ENCODE results near the gene PHF2. TPM values are rescaled to one million over a fixed set of nuclear protein-coding genes. Genes with fewer than 3 reads are reported as not detected.

The PHF2 gene
- total RNA-seq, 3 donors from 2014 or later = 24.8 to 26.9 (median 25.9) TPM

DNA sequence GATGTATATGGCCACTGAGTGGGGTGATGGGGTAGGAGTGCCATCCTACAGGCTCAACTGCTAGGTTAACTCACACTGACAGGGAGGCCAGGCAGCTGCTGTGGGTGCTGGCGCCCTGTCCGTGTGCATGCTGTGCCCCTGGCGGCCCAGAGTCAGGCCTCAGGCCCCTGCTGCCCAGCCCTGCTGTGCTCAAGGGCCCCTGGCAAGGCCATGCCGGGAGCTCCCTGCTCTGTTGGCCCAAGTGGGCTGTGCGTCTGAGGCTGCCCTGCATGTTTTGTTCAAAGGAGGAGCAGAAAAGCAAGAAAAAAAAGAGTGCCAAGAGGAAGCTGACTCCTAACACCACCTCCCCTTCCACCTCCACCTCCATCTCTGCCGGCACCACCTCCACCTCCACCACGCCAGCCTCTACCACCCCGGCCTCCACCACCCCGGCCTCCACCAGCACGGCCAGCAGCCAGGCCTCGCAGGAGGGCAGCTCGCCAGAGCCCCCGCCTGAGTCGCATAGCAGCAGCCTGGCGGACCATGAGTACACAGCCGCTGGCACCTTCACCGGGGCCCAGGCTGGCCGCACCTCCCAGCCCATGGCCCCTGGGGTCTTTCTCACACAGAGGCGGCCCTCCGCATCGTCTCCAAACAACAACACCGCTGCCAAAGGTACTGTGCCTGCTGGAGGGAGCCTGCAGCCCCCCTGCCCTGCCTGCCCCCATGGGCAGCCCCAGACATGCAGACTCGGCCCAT, 100.1 kb downstream of the PHF2 start:
- H3K9me3 ChIP-seq = no peaks in the 10 kb centered on the region
- peaks cover 13% of the 10 kb centered on the region for H3K36me3 ChIP-seq
- no peak for TF ChIP-seq POLR2A (IDR thresholded peaks at IDR 0.05)
- TF ChIP-seq, protein P1, sequence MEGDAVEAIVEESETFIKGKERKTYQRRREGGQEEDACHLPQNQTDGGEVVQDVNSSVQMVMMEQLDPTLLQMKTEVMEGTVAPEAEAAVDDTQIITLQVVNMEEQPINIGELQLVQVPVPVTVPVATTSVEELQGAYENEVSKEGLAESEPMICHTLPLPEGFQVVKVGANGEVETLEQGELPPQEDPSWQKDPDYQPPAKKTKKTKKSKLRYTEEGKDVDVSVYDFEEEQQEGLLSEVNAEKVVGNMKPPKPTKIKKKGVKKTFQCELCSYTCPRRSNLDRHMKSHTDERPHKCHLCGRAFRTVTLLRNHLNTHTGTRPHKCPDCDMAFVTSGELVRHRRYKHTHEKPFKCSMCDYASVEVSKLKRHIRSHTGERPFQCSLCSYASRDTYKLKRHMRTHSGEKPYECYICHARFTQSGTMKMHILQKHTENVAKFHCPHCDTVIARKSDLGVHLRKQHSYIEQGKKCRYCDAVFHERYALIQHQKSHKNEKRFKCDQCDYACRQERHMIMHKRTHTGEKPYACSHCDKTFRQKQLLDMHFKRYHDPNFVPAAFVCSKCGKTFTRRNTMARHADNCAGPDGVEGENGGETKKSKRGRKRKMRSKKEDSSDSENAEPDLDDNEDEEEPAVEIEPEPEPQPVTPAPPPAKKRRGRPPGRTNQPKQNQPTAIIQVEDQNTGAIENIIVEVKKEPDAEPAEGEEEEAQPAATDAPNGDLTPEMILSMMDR (IDR thresholded peaks at IDR 0.05) = no peak
- no peak for TF ChIP-seq POLR2AphosphoS5 (IDR thresholded peaks at IDR 0.05)
- no peaks in the 10 kb centered on the region for H3K27me3 ChIP-seq
- intact Hi-C loops (cut with DNase I; ENCODE audit: low total_unique reads) = no loop called here
- H3K27ac ChIP-seq = no peak overlapping the region
- H3K4me3 ChIP-seq = no peak overlapping the region
- H3K4me1 ChIP-seq = no peaks in the 10 kb centered on the region
- DNase-seq (ENCODE audit: low spot score in 2 of 2) = peak; percentile 15 to 46

DNA sequence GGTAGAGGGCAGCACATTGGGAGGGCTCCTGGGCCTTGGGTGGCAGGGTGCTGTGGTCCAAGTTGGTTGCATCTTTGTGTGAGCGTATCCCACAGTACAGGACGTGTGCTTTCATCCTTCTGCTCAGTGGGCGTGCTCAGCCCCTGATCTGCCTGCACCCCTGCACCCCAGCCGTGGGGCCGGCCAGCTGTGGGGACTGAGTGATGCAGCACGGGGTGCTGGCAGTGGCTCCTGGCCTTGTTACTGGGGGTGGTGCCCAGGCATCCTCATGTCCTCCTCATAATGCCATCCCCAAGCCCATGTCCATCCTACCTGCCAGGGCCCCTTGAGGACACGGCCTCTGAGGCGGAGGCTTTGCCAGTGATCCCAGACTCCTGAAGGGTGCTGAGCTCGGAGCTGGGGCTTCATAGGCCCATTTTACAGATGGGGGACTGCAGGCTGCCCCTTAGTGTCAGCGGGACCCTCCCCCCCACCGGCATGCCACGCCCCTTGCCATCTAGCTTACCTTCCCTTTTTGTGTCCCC, 100.7 kb downstream of the PHF2 start:
- Histone ChIP-seq H3K4me1 (no peaks in the 10 kb centered on the region), H3K9me3 (no peaks in the 10 kb centered on the region), H3K36me3 (peaks cover 13% of the 10 kb centered on the region), H3K27me3 (no peaks in the 10 kb centered on the region), H3K27ac (no peak overlapping the region), H3K4me3 (no peak overlapping the region)
- no peak for TF ChIP-seq POLR2A (IDR thresholded peaks at IDR 0.05)
- no peak for TF ChIP-seq POLR2AphosphoS5 (IDR thresholded peaks at IDR 0.05)
- TF ChIP-seq, protein P1 (IDR thresholded peaks at IDR 0.05) = no peak
- intact Hi-C loops (cut with DNase I; ENCODE audit: low total_unique reads) = no loop called here
- peak; percentile 16 to 48 for DNase-seq (ENCODE audit: low spot score in 2 of 2)

DNA sequence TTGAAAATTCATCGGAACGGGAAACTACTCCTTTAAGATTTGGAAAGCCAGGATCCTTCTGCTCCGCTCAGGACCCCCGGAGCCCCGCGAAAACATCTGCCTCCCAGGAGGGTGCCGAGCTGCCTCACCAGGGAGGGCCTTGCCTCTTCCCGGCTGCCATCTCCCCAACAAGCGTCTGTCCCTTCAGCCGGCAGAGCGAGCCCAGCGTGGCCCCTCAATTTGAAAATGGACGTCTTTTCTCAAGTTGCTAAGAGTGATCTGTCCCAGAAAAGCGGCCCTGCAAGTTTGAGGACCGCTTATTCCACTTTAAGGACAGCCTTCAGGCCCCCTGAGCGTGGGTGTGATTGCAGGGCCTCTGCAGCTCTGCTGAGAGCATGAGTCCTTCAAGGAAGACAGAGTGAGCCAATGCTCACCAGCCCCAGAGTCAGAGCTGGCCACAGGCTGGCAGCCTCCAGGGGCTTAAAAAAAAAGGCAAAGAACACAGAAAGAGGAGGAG, 101.3 kb downstream of the PHF2 start:
- Histone ChIP-seq H3K4me1 (no peaks in the 10 kb centered on the region), H3K36me3 (peaks cover 13% of the 10 kb centered on the region)
- DNase-seq (ENCODE audit: low spot score in 2 of 2) = peak; percentile 10 to 25

GRCh38 chr9:93678199-93679019, 102.0 kb downstream of the PHF2 start:
- Histone ChIP-seq H3K27ac (no peak overlapping the region), H3K9me3 (no peaks in the 10 kb centered on the region), H3K4me3 (no peak overlapping the region), H3K36me3 (peaks cover 13% of the 10 kb centered on the region), H3K4me1 (no peaks in the 10 kb centered on the region), H3K27me3 (no peaks in the 10 kb centered on the region)
- peak; percentile 13 to 39 for DNase-seq (ENCODE audit: low spot score in 2 of 2)
- TF ChIP-seq, protein P1 (IDR thresholded peaks at IDR 0.05) = no peak
- TF ChIP-seq POLR2AphosphoS5 (IDR thresholded peaks at IDR 0.05) (no peak), POLR2A (IDR thresholded peaks at IDR 0.05) (no peak)
- intact Hi-C loops (cut with DNase I; ENCODE audit: low total_unique reads) = no loop called here

More for the DNA sequence above, 101.3 kb downstream of the PHF2 start:
- Histone ChIP-seq H3K27ac (no peak overlapping the region), H3K27me3 (no peaks in the 10 kb centered on the region), H3K4me3 (no peak overlapping the region), H3K9me3 (no peaks in the 10 kb centered on the region)
- intact Hi-C loops (cut with DNase I; ENCODE audit: low total_unique reads) = no loop called here
- TF ChIP-seq, protein P1 (IDR thresholded peaks at IDR 0.05) = no peak
- TF ChIP-seq POLR2A (IDR thresholded peaks at IDR 0.05) (no peak), POLR2AphosphoS5 (IDR thresholded peaks at IDR 0.05) (no peak)

Data from breast epithelium (tissue), 4 donors.